Bronchial epithelial cell (primary cell): ENCODE results near the gene MYO18A. TPM values are rescaled to one million over a fixed set of nuclear protein-coding genes. Genes with fewer than 3 reads are reported as not detected.
A peak's percentile ranks its signal among the peaks of the same experiment; 100 is the strongest.

Source experiments
- DNase-seq: peaks from one replicate; pipeline ENCODE4 v3.0.0-alpha.2; 2010; ENCODE audit warnings: low read depth
- FAIRE-seq: peaks from 2 replicates; lab custom pipeline; 2011; peaks lifted over from hg19 to GRCh38; lab: Jason Lieb, UNC
- H3K27me3 ChIP-seq: 2 replicates; pipeline ENCODE4 v1.5.1; 2011; ENCODE audit warnings: low read length; ENCODE audit not compliant: control insufficient read depth, insufficient read depth
- H3K36me3 ChIP-seq: 2 replicates; pipeline ENCODE4 v1.5.1; 2011; ENCODE audit warnings: low read length; ENCODE audit not compliant: control insufficient read depth, insufficient read depth
- H3K4me3 ChIP-seq: 2 replicates; pipeline ENCODE4 v1.5.1; 2011; ENCODE audit warnings: mild to moderate bottlenecking, low read depth, low read length, control low read depth
- CTCF ChIP-seq: IDR thresholded peaks from 2 replicates; pipeline ENCODE4 v1.5.1; 2011; ENCODE audit warnings: mild to moderate bottlenecking, moderate library complexity, low read length, control low read depth, inconsistent platforms; ENCODE audit not compliant: insufficient read depth, severe bottlenecking
- total RNA-seq: library from RNA; depleted of rRNA; stranded (reverse); fragments of >200 nt; gene quantifications from 2 replicates; pipeline ENCODE4 v1.2.1, GENCODE V29; 2014

Gene MYO18A
- total RNA-seq, 1 donor from 2014 or later, result 23.4 TPM

DNA sequence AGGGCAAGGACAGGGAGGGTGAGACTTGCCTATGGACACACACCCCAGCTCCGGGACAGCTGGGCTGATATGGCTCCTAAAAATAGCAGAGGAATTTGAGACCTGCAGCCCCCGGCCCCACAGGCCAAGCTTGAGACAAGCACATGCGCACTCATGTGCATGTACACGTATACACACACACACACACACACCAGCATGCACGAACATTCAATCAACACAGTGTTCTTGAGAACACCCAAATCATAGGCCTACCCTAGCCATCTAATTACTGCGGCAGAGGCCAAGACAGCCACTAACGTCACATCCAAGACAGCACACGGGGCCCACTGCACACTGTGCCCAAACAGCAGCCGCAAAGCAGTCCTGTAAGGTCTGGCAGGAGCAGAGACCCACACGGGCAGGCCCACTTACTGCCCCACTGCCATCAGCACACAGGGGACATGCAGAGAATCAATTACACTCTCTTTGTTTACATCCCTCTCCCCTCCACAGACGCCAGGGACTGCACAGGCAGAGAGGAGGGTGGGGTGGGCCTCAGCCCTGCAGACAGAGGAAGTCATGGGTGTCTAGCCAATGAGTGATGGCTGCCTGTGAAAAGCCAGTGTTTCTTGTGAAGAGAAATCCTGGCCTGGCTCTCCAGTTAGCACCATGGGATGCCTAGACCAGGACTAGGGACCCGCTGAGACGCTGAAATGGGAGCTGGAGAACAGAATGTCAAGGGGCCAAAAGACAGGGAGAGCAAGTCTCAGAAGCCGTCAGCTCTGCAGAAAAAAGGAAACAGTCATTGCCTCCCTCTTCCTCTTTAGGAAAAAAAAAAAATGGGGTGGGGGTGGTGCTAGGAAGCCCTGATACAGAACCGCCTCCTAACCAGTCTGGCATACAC is 39.3 kb downstream of the MYO18A start:
- Histone ChIP-seq H3K4me3 (no peak overlapping the region), H3K27me3 (no peaks in the 10 kb centered on the region), H3K36me3 (peaks cover 4% of the 10 kb centered on the region)
- DNase-seq (no peak), FAIRE-seq (no peak)
- no peak for TF ChIP-seq CTCF

DNA sequence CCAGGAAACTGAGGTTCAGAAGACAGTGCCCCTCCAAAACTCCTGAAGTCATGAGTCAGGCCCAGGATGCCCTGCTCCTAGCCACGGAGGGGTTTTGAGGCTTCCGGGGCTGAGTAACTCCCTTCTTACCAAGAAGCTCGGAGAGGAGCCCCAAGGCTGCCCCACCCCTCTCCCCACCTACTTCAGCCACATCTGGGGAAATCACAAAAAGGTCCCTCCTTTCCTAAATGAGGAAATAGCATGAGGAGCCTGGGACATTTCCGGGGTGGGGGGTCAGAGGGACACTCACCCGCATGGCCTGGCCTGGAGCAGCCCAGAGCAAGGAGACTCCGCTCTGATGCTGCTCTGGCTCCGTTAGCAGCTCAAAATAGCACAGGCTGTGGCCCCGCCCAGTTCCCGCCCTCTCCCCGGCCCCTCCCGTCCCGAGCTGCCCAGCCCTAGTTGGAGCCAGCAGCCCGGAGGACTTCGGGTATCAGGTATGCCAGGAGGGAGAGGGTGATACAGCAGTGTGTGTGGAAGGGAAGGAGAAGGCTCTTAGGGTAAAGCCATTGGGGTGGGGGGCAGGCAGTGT is 40.1 kb downstream of the MYO18A start:
- peak; percentile 50 for DNase-seq
- no peak for FAIRE-seq
- H3K4me3 ChIP-seq, result no peak overlapping the region
- no peak for TF ChIP-seq CTCF
- no peaks in the 10 kb centered on the region for H3K27me3 ChIP-seq
- peaks cover 4% of the 10 kb centered on the region for H3K36me3 ChIP-seq

DNA sequence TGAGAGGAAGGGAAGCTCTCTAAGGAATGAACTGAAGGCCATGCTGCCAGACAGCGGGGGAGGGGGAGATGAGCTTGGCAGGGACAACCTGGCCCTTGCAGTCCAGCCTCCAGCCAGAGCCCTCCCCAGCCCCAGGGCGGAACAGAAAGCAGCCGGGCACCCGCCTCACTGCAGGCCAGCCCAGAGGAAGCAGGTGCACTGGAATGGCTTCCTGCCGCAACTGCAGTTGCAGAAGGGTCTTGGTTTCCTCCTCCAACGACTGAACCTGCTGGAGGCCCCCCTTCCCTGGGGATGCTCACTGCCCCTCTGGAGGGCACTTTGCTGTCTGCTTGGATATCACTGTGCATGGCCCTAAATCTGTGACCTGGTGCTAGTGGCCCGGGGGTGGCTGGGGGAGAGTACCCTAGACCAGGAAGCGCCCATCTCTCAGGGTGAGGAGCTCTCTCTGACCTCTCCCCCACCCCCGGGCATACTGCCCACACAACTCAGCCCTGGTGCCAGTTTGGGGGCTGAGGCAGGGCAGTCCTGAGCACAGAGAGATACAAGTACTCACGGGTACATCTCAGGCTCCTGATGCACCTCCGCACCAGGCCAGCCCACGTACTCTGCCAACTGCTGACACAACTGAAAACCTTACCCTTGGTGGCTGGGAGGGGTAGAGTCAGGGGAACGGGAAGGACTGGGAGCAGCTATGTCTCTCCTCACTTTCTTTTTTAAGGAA is 41.1 kb downstream of the MYO18A start:
- no peak for FAIRE-seq
- H3K27me3 ChIP-seq, result no peaks in the 10 kb centered on the region
- peaks cover 4% of the 10 kb centered on the region for H3K36me3 ChIP-seq
- no peak for DNase-seq
- no peak overlapping the region for H3K4me3 ChIP-seq
- no peak for TF ChIP-seq CTCF

GRCh38 chr17:29138184-29138955 is 41.8 kb downstream of the MYO18A start:
- DNase-seq, result peak; percentile 46
- H3K4me3 ChIP-seq, result no peak overlapping the region

More at GRCh38 chr17:29138184-29138955, 41.8 kb downstream of the MYO18A start:
- FAIRE-seq, result no peak
- H3K36me3 ChIP-seq, result peaks cover 4% of the 10 kb centered on the region
- H3K27me3 ChIP-seq, result no peaks in the 10 kb centered on the region
- no peak for TF ChIP-seq CTCF
